Right lobe of liver (tissue), 6 donors: ENCODE data around the gene NUP214. TPM values are rescaled to one million over a fixed set of nuclear protein-coding genes. Genes with fewer than 3 reads are reported as not detected.

ENCODE experiments used
- ATAC-seq, 4 donors: fragments of 200-7000 bp; cut with Tn5 transposase; one replicate each; pipeline ENCODE4 v1.9.1; 2020; ENCODE audit warnings: mild to moderate bottlenecking in 4 of 4, moderate library complexity in 4 of 4
- DNase-seq, 3 donors: peaks; one replicate each; pipeline ENCODE4 v3.0.0-alpha.2; 2020
- H3K27ac ChIP-seq, 3 donors: fragments of 200-600 bp; one replicate each; pipeline ENCODE4 v1.8.0; 2022
- H3K27me3 ChIP-seq, 2 donors: fragments of 200-600 bp; one replicate each; pipeline ENCODE4 v1.8.0; 2022
- H3K36me3 ChIP-seq, 4 donors: fragments of 200-600 bp; sonication (generic) in 1 of 4; one replicate each; pipeline versions ENCODE4 v1.5.1 to v1.8.0; 2017 to 2022; ENCODE audit warnings: control low read depth in 1 of 4
- H3K4me1 ChIP-seq, 4 donors: fragments of 200-600 bp; sonication (generic) in 1 of 4; one replicate each; pipeline versions ENCODE4 v1.5.1 to v1.8.0; 2017 to 2022; ENCODE audit warnings: control low read depth in 1 of 4
- H3K4me3 ChIP-seq, 3 donors: fragments of 200-600 bp; one replicate each; pipeline ENCODE4 v1.8.0; 2022
- H3K9me3 ChIP-seq, 4 donors: fragments of 200-600 bp; sonication (generic) in 1 of 4; one replicate each; pipeline versions ENCODE4 v1.5.1 to v1.8.0; 2017 to 2022; ENCODE audit warnings: control low read depth in 1 of 4
- POLR2A ChIP-seq: fragments of 450-650 bp; IDR thresholded peaks from one replicate; pipeline ENCODE4 v1.6.1; 2017; ENCODE audit warnings: antibody characterized with exemption, mild to moderate bottlenecking
- WGBS: methylation state at CpG from one replicate; pipeline ENCODE4 v1.1.6; 2018; ENCODE audit warnings: low coverage, low lambda C conversion rate; ENCODE audit not compliant: insufficient coverage; ENCODE audit errors: missing lambda C conversion rate; 5-methylcytosine and 5-hydroxymethylcytosine counted together
- intact Hi-C, 2 donors: fragments of 100-400 bp; cut with DNase I; formaldehyde crosslinking; loops; one replicate each; pipeline versions ENCODE4 v1.11.2 to v1.14.1; 2022
- total RNA-seq, 6 experiments: library from RNA; depleted of rRNA in 2 of 6; stranded (reverse); fragments of >200 nt in 2 of 6; fragmentation: NEBNext Ultra II Directional in 3 of 6; extraction: Animal tissue kit (Norgen Biotek cat#: 25700) in 3 of 6; gene quantifications; one replicate each; pipeline versions ENCODE4 v1.1.0 to v1.2.4, GENCODE V29; 2016 to 2023
- TF ChIP-seq, protein P1 (sequence below), 4 donors: fragments of 200-600 bp in 3 of 4; fragments of 450-650 bp in 1 of 4; IDR thresholded peaks; one replicate each; pipeline versions ENCODE4 v1.5.1 to v1.8.0; 2016 to 2022; ENCODE audit warnings: antibody characterized with exemption in 4 of 4, mild to moderate bottlenecking in 2 of 4
- donor health status: DM: no; HTN: yes; CAD: no.
- donor health status: DM: no; HTN: no; CAD: no.
- donor health status: DM: no; HTN: no; CAD: no.
- donor health status: DM: no; HTN: yes; CAD: no.
- donor health status: DM: no; HTN: yes; CAD: no.

Gene NUP214
- total RNA-seq, 6 experiments from 2014 or later: 22.5 to 31.1 (median 27.5) TPM

DNA sequence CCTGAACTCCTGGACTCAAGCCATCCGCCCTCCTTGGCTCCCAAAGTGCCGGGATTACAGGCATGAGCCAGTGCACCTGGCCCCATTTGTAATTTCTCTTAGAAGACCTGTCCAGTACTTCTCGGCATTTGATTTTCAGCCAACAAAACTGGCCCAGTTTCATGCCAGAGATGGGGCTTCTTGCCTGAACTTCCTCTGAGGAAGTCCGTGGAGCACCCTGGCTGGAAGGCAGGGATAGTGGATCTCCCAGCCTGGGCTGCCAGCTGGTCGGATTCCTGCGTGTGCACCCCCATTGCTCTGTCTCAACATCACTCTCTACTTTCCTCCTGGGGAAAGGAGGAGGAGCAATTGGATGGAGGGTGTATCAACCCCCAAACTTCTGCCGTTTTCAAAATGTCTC is 111.9 kb downstream of the NUP214 start:
- no peaks in the 10 kb centered on the region for H3K27me3 ChIP-seq
- intact Hi-C loops: no loop called here
- DNase-seq (no peak), ATAC-seq (no peak)
- WGBS: 64% methylated on average over 6 of the region's 7 CpGs
- no peaks in the 10 kb centered on the region for H3K9me3 ChIP-seq
- no peaks in the 10 kb centered on the region for H3K4me1 ChIP-seq
- no peak overlapping the region for H3K27ac ChIP-seq
- peaks cover 0 to 24% (median 13%) of the 10 kb centered on the region in 4 donors for H3K36me3 ChIP-seq
- no peak overlapping the region for H3K4me3 ChIP-seq
- TF ChIP-seq POLR2A: no peak
- TF ChIP-seq, protein P1, sequence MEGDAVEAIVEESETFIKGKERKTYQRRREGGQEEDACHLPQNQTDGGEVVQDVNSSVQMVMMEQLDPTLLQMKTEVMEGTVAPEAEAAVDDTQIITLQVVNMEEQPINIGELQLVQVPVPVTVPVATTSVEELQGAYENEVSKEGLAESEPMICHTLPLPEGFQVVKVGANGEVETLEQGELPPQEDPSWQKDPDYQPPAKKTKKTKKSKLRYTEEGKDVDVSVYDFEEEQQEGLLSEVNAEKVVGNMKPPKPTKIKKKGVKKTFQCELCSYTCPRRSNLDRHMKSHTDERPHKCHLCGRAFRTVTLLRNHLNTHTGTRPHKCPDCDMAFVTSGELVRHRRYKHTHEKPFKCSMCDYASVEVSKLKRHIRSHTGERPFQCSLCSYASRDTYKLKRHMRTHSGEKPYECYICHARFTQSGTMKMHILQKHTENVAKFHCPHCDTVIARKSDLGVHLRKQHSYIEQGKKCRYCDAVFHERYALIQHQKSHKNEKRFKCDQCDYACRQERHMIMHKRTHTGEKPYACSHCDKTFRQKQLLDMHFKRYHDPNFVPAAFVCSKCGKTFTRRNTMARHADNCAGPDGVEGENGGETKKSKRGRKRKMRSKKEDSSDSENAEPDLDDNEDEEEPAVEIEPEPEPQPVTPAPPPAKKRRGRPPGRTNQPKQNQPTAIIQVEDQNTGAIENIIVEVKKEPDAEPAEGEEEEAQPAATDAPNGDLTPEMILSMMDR (IDR thresholded peaks at IDR 0.05): no peak

DNA sequence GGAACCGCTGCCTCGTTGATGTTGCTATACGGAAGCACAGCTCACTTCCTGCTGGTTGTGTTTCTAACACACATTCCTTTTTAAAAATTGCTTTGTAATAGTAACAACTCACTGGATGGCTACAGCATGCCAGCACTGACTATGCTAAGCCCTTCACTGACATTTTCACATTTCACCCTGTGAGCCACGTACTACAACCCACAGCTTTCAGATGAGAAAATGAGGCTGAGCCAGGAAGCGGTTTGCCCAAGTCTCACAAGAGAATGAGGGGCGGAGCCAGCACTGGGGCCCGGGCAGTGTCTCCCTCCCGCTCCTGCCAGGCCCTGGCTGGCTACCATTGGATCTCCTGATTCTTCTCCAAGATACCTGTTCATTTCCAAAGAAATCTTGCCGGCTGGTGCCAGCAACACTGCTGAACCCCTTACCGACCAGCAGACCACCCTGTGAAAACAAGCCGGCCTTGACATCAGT is 112.6 kb downstream of the NUP214 start:
- peak in 1 of 3 donors; percentile 71 for DNase-seq
- H3K36me3 ChIP-seq: peaks cover 0 to 17% (median 10%) of the 10 kb centered on the region in 4 donors
- H3K27ac ChIP-seq: no peak overlapping the region
- no peak for TF ChIP-seq POLR2A
- TF ChIP-seq, protein P1 (IDR thresholded peaks at IDR 0.05): no peak
- ATAC-seq: peak; percentile 60 to 83 (median 71)
- H3K27me3 ChIP-seq: no peaks in the 10 kb centered on the region
- intact Hi-C loops: no loop called here
- H3K4me3 ChIP-seq: no peak overlapping the region
- no peaks in the 10 kb centered on the region for H3K4me1 ChIP-seq
- H3K9me3 ChIP-seq: no peaks in the 10 kb centered on the region
- WGBS: 15% methylated on average over 6 of the region's 11 CpGs

DNA sequence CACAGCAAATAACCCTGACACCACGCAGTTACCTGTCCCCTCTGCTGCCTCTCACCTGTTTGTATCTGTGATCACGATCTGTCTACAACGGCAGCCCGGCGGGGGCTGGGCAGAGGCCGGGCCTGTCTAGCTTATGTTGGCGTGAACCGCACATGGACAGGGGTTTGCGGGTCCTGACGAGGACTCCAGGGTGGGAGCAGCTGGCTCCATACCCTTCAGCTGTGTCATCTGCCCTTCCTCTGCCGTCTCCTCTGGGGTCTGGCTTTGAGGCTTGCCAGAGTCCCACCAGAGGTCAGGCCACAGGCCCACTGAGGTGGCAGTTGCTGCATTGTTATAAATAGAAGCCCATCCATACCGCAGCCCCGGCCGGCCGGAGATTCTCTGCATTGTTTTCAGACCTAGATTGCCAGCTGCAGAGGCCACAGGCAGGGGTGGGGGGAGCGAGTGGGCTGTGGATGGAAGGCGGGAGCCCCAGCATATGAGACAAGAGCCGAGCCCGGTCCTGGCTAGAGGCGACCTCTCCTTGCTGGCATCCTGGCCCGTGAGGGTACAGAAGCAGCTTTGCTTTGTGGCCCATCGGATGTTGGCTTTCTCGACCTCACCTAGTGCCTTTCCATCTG is 113.1 kb downstream of the NUP214 start:
- H3K4me1 ChIP-seq: no peaks in the 10 kb centered on the region
- ATAC-seq (peak in 2 of 4 donors; percentile 14 to 19), DNase-seq (no peak)
- no peak overlapping the region for H3K4me3 ChIP-seq
- no peaks in the 10 kb centered on the region for H3K27me3 ChIP-seq
- intact Hi-C loops: no loop called here
- peaks cover 0 to 12% (median 7%) of the 10 kb centered on the region in 4 donors for H3K36me3 ChIP-seq
- H3K9me3 ChIP-seq: no peaks in the 10 kb centered on the region
- H3K27ac ChIP-seq: no peak overlapping the region
- TF ChIP-seq, protein P1 (IDR thresholded peaks at IDR 0.05): no peak
- no peak for TF ChIP-seq POLR2A
- 42% methylated on average over 13 of the region's 23 CpGs for WGBS

DNA sequence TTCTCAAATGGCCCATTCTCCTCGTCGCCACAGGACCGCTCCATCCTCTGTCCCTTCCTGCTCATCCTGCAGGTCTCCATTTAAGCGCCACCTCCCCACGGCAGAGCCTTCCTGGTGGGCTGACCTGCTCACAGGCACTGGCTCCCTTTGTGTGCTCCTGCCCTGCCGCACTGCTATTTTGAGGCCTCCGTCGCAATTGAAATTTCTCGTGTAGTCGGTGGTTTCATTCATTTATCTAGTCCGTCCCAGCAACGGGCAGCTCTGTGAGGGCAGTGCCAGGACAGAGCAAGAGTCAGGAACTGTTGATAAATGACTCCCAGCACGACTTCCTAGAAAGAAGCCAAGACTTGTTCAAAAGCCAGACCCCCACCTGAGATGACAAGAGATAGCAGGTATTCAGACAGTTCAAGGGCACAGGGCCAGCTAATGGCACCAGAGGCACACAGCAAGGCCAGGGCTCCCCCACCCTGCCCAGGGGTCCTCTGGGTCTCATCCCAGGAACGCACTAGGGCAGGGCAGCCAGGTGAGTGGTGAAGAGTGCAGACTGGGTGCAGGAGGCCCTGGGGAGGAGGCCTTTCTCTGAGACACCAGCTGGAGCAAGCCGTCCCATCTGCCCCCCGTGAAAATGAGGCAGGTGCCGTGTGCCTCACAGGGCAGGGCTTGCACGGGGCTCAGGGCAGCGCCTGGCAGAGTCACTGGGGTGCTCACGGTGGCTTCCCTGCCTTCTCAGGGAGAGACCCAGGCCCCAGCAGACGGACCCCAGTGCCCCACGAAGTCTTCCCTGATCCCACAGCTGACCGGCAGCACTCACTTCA is 114.0 kb downstream of the NUP214 start:
- Histone ChIP-seq H3K27me3 (no peaks in the 10 kb centered on the region), H3K36me3 (peaks cover 0 to 3% (median 3%) of the 10 kb centered on the region in 4 donors), H3K9me3 (no peaks in the 10 kb centered on the region), H3K27ac (no peak overlapping the region), H3K4me1 (no peaks in the 10 kb centered on the region), H3K4me3 (no peak overlapping the region)
- TF ChIP-seq POLR2A: no peak
- TF ChIP-seq, protein P1 (IDR thresholded peaks at IDR 0.05): no peak
- intact Hi-C loops: no loop called here
- DNase-seq (no peak), ATAC-seq (peak in 1 of 4 donors; percentile 13)
- WGBS: 66% methylated on average over 12 of the region's 23 CpGs
